ENCODE data around the gene SLC35F5. TPM values are rescaled to one million over a fixed set of nuclear protein-coding genes. Genes with fewer than 3 reads are reported as not detected.
"Not testable (repeated sequence)": the region's sequence is repeated elsewhere in the genome, so short reads cannot be mapped to it uniquely, and the experiment has no call there.

SLC35F5 gene
- total RNA-seq, 1 experiment from 2014 or later = 160 TPM

DNA sequence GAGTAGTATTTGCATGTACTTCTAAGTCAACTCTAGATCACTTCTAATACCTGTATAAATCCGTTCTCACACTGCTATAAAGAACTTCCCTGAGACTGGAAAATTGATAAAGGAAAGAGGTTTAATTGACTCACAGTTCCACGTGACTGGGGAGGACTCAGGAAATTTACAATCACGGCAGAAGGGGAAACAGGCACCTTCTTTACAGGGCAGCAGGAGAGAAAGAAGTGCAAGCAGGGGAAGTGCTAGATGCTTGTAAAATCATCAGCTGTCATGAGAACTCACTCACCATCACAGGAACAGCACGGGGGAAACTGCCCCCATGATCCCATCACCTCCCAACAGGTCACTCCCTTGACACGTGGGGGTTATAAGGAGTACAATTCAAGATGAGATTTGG is 24.0 kb upstream of the SLC35F5 start:
- H3K27ac ChIP-seq (ENCODE audit: low read length) = no peak overlapping the region
- peak overlapping the region; percentile 94 for H2AFZ ChIP-seq (ENCODE audit: low read length)
- H3K27me3 ChIP-seq (ENCODE audit: low read length) = no peaks in the 10 kb centered on the region; the same call in 1 of the 2 replicates

DNA sequence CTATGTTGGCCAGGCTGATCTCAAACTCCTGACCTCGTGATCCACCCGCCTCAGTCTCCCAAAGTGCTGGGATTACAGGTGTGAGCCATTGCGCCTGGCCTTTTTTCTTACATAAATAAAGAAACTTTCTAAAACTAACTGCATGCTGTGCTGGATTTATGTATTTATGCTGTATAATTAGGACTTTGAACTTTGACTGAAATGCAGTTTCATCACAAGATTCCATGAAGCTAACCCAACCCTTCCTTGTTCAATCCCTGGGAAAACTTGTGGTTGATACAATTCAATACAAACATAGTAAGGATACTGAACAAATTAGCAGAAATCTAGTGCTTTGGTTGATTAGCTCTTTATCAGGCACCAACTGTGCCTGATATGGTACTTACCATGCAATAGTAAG is 20.9 kb upstream of the SLC35F5 start:
- Histone ChIP-seq H3K9ac (ENCODE audit: low read length) (no peak overlapping the region), H3K4me3 (ENCODE audit: low read length) (no peak overlapping the region), H3K79me2 (ENCODE audit: low read length) (no peaks in the 10 kb centered on the region), H4K20me1 (ENCODE audit: insufficient read depth, low read depth, low read length) (no peaks in the 10 kb centered on the region), H3K9me3 (ENCODE audit: low read length) (no peaks in the 10 kb centered on the region), H3K27ac (ENCODE audit: low read length) (no peak overlapping the region), H3K36me3 (ENCODE audit: insufficient read depth, low read length) (no peaks in the 10 kb centered on the region), H2AFZ (ENCODE audit: low read length) (no peak overlapping the region), H3K27me3 (ENCODE audit: low read length) (no peaks in the 10 kb centered on the region; the same call in 1 of the 2 replicates), H3K4me2 (ENCODE audit: low read depth, low read length, poor library complexity, severe bottlenecking) (no peak overlapping the region), H3K4me1 (ENCODE audit: low read length) (peaks cover 14% of the 10 kb centered on the region), H3K9me2 (replicated peaks; ENCODE audit: insufficient read depth, low read length) (no peaks in the 10 kb centered on the region)
- DNase-seq = no peak

More for the DNA sequence above, 24.0 kb upstream of the SLC35F5 start:
- no peaks in the 10 kb centered on the region for H3K9me2 ChIP-seq (replicated peaks; ENCODE audit: insufficient read depth, low read length)
- peaks cover 8% of the 10 kb centered on the region for H3K4me1 ChIP-seq (ENCODE audit: low read length)
- H3K4me3 ChIP-seq (ENCODE audit: low read length) = no peak overlapping the region
- no peaks in the 10 kb centered on the region for H4K20me1 ChIP-seq (ENCODE audit: insufficient read depth, low read depth, low read length)
- H3K9me3 ChIP-seq (ENCODE audit: low read length) = no peaks in the 10 kb centered on the region
- no peaks in the 10 kb centered on the region for H3K79me2 ChIP-seq (ENCODE audit: low read length)
- 0 out of 2 replicates have a peak overlapping the region, but pooled peaks have one; percentile 24 for H3K9ac ChIP-seq (ENCODE audit: low read length)
- H3K36me3 ChIP-seq (ENCODE audit: insufficient read depth, low read length) = no peaks in the 10 kb centered on the region
- H3K4me2 ChIP-seq (ENCODE audit: low read depth, low read length, poor library complexity, severe bottlenecking) = peak overlapping the region; percentile 45
- no peak for DNase-seq

DNA sequence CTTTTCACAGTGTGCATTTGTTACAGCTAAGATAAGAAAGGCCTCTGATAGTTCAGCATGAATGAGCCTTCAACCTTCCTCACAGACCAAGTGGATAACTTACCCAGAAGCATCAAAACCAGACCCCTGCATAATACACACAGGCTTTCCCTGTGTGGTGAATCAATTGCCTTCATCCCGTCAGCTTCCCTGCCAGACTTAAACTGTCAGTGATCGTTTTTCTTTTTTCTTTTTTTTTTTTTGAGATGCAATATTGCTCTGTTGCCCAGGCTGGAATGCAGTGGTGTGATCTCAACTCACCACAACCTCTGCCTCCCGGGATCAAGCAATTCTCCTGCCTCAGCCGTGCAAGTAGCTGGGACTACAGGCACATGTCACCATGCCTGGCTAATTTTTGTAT is 20.5 kb upstream of the SLC35F5 start:
- no peaks in the 10 kb centered on the region for H3K36me3 ChIP-seq (ENCODE audit: insufficient read depth, low read length)
- no peak overlapping the region for H3K4me3 ChIP-seq (ENCODE audit: low read length)
- no peak overlapping the region for H2AFZ ChIP-seq (ENCODE audit: low read length)
- H3K27me3 ChIP-seq (ENCODE audit: low read length) = no peaks in the 10 kb centered on the region; the same call in 1 of the 2 replicates
- no peaks in the 10 kb centered on the region for H3K79me2 ChIP-seq (ENCODE audit: low read length)
- H3K27ac ChIP-seq (ENCODE audit: low read length) = no peak overlapping the region
- H3K9ac ChIP-seq (ENCODE audit: low read length) = no peak overlapping the region
- DNase-seq = no peak
- H4K20me1 ChIP-seq (ENCODE audit: insufficient read depth, low read depth, low read length) = no peaks in the 10 kb centered on the region
- H3K4me2 ChIP-seq (ENCODE audit: low read depth, low read length, poor library complexity, severe bottlenecking) = no peak overlapping the region
- no peaks in the 10 kb centered on the region for H3K9me3 ChIP-seq (ENCODE audit: low read length)
- H3K4me1 ChIP-seq (ENCODE audit: low read length) = peaks cover 14% of the 10 kb centered on the region
- H3K9me2 ChIP-seq (replicated peaks; ENCODE audit: insufficient read depth, low read length) = no peaks in the 10 kb centered on the region

DNA sequence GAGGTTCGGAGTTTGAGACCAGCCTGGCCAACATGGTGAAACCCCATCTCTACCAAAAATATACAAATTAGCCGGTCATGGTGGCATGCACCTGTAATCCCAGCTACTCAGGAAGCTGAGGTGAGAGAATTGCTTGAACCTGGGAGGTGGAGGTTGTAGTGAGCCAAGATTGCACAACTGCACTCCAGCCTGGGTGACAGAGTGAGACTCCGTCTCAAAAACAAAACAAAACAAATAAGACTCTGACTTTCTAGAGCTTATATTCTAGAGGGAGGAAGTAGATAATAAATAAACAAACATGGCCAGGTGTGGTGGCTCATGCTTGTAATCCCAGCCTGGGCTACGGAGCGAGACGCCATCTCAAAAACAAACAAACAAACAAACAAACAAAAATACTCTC is 18.2 kb upstream of the SLC35F5 start:
- H3K4me2 ChIP-seq (ENCODE audit: low read depth, low read length, poor library complexity, severe bottlenecking); DNase-seq; H3K9ac ChIP-seq (ENCODE audit: low read length); H3K9me3 ChIP-seq (ENCODE audit: low read length); H3K27ac ChIP-seq (ENCODE audit: low read length); H3K79me2 ChIP-seq (ENCODE audit: low read length); H3K36me3 ChIP-seq (ENCODE audit: insufficient read depth, low read length); H4K20me1 ChIP-seq (ENCODE audit: insufficient read depth, low read depth, low read length); H3K4me3 ChIP-seq (ENCODE audit: low read length); H3K27me3 ChIP-seq (ENCODE audit: low read length); H2AFZ ChIP-seq (ENCODE audit: low read length); H3K9me2 ChIP-seq (replicated peaks; ENCODE audit: insufficient read depth, low read length); H3K4me1 ChIP-seq (ENCODE audit: low read length): not testable (repeated sequence)

DNA sequence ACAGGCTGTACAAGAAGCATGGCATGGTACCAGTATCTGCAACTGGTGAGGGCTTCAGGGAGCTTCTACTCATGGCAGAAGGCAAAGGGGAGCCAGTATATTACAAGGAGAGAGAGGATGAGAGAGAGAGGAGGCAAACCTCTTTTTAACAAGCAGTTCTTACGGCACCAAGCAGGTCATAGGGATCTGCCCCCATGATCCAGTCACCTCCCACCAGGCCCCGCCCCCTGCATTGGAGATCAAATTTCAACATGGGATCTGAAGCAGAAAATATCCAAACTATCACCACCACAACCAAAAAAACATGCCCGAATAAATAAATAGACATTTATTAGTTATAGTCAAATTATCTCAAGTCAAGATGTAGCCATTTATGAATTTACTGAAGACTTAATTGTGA is 14.5 kb upstream of the SLC35F5 start:
- H3K9ac ChIP-seq (ENCODE audit: low read length) = no peak overlapping the region
- H3K79me2 ChIP-seq (ENCODE audit: low read length) = no peaks in the 10 kb centered on the region
- H4K20me1 ChIP-seq (ENCODE audit: insufficient read depth, low read depth, low read length) = no peaks in the 10 kb centered on the region
- no peak for DNase-seq
- no peak overlapping the region for H3K4me3 ChIP-seq (ENCODE audit: low read length)
- no peaks in the 10 kb centered on the region for H3K9me2 ChIP-seq (replicated peaks; ENCODE audit: insufficient read depth, low read length)
- no peaks in the 10 kb centered on the region for H3K9me3 ChIP-seq (ENCODE audit: low read length)
- no peak overlapping the region for H3K27ac ChIP-seq (ENCODE audit: low read length)
- no peaks in the 10 kb centered on the region for H3K36me3 ChIP-seq (ENCODE audit: insufficient read depth, low read length)
- H3K27me3 ChIP-seq (ENCODE audit: low read length) = no peaks in the 10 kb centered on the region
- H3K4me2 ChIP-seq (ENCODE audit: low read depth, low read length, poor library complexity, severe bottlenecking) = no peak overlapping the region
- peaks cover 6% of the 10 kb centered on the region; the same call in 1 of the 2 replicates for H3K4me1 ChIP-seq (ENCODE audit: low read length)
- no peak overlapping the region for H2AFZ ChIP-seq (ENCODE audit: low read length)

DNA sequence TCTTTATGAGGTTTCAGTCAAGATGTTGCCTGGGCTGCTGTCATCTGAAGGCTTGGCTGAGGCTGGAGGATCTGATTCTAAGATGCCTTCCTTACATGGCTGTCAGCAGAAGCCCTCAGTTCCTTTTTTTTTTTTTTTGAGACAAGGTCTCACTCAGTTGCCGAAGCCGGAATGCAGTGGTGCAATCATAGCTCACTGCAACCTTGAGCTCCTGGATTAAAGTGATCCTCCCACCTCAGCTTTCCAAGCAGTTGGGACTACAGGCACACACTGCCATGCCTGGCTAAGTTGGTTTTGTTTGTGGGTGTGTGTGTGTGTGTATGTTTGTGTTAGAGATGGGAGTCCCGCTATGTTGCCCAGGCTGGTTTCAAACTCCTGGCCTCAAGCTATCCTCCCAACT is 13.1 kb upstream of the SLC35F5 start:
- Histone ChIP-seq H3K9me2 (replicated peaks; ENCODE audit: insufficient read depth, low read length) (no peaks in the 10 kb centered on the region), H3K9me3 (ENCODE audit: low read length) (no peaks in the 10 kb centered on the region), H2AFZ (ENCODE audit: low read length) (no peak overlapping the region), H3K36me3 (ENCODE audit: insufficient read depth, low read length) (no peaks in the 10 kb centered on the region), H3K9ac (ENCODE audit: low read length) (no peak overlapping the region), H3K4me2 (ENCODE audit: low read depth, low read length, poor library complexity, severe bottlenecking) (no peak overlapping the region), H3K4me3 (ENCODE audit: low read length) (no peak overlapping the region), H3K27me3 (ENCODE audit: low read length) (no peaks in the 10 kb centered on the region), H3K4me1 (ENCODE audit: low read length) (peaks cover 4% of the 10 kb centered on the region; the same call in 1 of the 2 replicates), H4K20me1 (ENCODE audit: insufficient read depth, low read depth, low read length) (no peaks in the 10 kb centered on the region), H3K27ac (ENCODE audit: low read length) (no peak overlapping the region), H3K79me2 (ENCODE audit: low read length) (no peaks in the 10 kb centered on the region)
- DNase-seq = no peak

DNA sequence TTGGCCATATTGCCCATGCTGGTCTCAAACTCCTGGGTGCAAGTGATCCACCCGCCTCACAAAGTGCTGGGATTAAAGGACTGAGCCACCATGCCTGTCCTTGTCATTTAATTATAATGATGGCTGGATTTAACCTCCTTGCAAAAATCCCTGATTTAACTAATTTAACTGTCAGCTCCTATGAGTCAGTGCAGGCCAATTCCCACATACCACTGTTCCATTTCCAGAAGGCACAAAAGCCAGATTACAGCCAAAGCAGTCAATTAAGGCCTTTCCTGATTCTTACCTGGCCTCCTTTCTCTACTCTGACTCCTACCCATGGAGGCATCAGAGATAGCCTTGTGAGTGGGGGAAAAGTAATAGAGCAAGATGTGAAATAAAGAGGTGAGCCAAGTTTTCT is 12.3 kb upstream of the SLC35F5 start:
- Histone ChIP-seq H3K4me2 (ENCODE audit: low read depth, low read length, poor library complexity, severe bottlenecking) (no peak overlapping the region), H3K79me2 (ENCODE audit: low read length) (no peaks in the 10 kb centered on the region), H3K27ac (ENCODE audit: low read length) (no peak overlapping the region), H3K4me3 (ENCODE audit: low read length) (no peak overlapping the region), H4K20me1 (ENCODE audit: insufficient read depth, low read depth, low read length) (no peaks in the 10 kb centered on the region), H2AFZ (ENCODE audit: low read length) (no peak overlapping the region), H3K4me1 (ENCODE audit: low read length) (no peaks in the 10 kb centered on the region), H3K9ac (ENCODE audit: low read length) (no peak overlapping the region), H3K36me3 (ENCODE audit: insufficient read depth, low read length) (no peaks in the 10 kb centered on the region), H3K9me2 (replicated peaks; ENCODE audit: insufficient read depth, low read length) (no peaks in the 10 kb centered on the region), H3K9me3 (ENCODE audit: low read length) (no peaks in the 10 kb centered on the region), H3K27me3 (ENCODE audit: low read length) (no peaks in the 10 kb centered on the region)
- DNase-seq = no peak

DNA sequence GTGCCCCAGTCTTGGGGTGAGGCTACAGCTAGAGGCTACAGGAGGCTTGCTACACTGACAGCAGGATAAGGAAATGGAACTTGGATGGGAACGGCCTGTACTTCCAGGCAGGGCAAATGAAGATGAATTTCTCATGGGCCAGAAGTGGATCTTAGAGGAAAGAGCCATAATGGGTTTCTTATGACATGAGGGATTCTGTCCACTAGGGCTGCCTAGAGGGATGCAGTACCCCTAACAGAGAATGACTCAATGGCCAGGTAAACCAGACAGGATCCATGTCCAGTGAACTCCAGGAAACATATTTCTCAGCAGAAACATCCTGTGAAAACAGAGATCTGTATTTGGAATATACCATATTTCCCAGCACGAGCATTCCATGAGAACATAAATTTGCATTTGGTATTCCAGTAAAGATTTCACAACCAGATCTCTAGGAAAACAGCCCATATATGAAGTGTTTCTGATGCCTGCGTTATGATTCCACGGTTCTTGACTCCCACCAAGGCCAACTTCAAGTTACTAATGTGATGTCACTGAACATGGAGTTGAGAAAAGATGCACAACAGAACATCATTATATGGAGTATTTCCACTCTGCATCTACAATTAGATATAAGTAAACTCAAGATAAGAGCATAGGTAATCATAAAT is 11.5 kb upstream of the SLC35F5 start:
- Histone ChIP-seq H3K27ac (ENCODE audit: low read length) (no peak overlapping the region), H3K4me1 (ENCODE audit: low read length) (no peaks in the 10 kb centered on the region), H2AFZ (ENCODE audit: low read length) (no peak overlapping the region), H3K9ac (ENCODE audit: low read length) (no peak overlapping the region), H3K4me2 (ENCODE audit: low read depth, low read length, poor library complexity, severe bottlenecking) (no peak overlapping the region), H3K79me2 (ENCODE audit: low read length) (no peaks in the 10 kb centered on the region), H3K9me2 (replicated peaks; ENCODE audit: insufficient read depth, low read length) (no peaks in the 10 kb centered on the region), H3K9me3 (ENCODE audit: low read length) (no peaks in the 10 kb centered on the region), H3K27me3 (ENCODE audit: low read length) (no peaks in the 10 kb centered on the region), H3K4me3 (ENCODE audit: low read length) (no peak overlapping the region), H3K36me3 (ENCODE audit: insufficient read depth, low read length) (no peaks in the 10 kb centered on the region), H4K20me1 (ENCODE audit: insufficient read depth, low read depth, low read length) (no peaks in the 10 kb centered on the region)
- no peak for DNase-seq
